ENCODE measurements around the gene RGS2.

DNA sequence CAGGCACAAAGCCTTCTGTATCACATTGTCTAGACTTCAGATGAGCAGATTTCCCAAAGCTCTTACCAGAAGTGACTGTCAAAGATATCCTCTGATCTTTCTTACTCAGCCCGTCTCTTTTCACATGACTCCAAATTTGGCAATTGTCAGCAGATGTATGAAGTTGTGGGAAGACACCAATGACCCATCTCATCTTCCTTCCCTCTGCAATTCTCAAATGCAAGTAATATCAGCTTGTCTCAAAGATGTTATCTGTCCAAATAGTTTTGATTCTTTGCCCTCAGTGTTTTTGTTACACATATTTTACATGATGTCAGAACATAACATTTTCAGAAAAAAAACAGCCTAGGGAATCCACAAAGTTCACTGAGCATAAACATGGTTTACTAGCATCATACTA lies 45.1 kb upstream of the RGS2 start:
- TF ChIP-seq ZNF549 (tag by site-specific recombination; IDR thresholded peaks at IDR 0.05) (no peak), ZNF24 (tag by site-specific recombination; IDR thresholded peaks at IDR 0.05) (no peak), ZNF174 (tag by site-specific recombination; IDR thresholded peaks at IDR 0.05) (no peak), ZNF274 (IDR thresholded peaks at IDR 0.05; ENCODE audit: low read length) (no peak), ZNF274 (tag by site-specific recombination; IDR thresholded peaks at IDR 0.05; ENCODE audit: borderline replicate concordance) (no peak)
- TF ChIP-seq, protein P1, sequence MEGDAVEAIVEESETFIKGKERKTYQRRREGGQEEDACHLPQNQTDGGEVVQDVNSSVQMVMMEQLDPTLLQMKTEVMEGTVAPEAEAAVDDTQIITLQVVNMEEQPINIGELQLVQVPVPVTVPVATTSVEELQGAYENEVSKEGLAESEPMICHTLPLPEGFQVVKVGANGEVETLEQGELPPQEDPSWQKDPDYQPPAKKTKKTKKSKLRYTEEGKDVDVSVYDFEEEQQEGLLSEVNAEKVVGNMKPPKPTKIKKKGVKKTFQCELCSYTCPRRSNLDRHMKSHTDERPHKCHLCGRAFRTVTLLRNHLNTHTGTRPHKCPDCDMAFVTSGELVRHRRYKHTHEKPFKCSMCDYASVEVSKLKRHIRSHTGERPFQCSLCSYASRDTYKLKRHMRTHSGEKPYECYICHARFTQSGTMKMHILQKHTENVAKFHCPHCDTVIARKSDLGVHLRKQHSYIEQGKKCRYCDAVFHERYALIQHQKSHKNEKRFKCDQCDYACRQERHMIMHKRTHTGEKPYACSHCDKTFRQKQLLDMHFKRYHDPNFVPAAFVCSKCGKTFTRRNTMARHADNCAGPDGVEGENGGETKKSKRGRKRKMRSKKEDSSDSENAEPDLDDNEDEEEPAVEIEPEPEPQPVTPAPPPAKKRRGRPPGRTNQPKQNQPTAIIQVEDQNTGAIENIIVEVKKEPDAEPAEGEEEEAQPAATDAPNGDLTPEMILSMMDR (tag by site-specific recombination; IDR thresholded peaks at IDR 0.05) = no peak
- TF ChIP-seq, protein P2, sequence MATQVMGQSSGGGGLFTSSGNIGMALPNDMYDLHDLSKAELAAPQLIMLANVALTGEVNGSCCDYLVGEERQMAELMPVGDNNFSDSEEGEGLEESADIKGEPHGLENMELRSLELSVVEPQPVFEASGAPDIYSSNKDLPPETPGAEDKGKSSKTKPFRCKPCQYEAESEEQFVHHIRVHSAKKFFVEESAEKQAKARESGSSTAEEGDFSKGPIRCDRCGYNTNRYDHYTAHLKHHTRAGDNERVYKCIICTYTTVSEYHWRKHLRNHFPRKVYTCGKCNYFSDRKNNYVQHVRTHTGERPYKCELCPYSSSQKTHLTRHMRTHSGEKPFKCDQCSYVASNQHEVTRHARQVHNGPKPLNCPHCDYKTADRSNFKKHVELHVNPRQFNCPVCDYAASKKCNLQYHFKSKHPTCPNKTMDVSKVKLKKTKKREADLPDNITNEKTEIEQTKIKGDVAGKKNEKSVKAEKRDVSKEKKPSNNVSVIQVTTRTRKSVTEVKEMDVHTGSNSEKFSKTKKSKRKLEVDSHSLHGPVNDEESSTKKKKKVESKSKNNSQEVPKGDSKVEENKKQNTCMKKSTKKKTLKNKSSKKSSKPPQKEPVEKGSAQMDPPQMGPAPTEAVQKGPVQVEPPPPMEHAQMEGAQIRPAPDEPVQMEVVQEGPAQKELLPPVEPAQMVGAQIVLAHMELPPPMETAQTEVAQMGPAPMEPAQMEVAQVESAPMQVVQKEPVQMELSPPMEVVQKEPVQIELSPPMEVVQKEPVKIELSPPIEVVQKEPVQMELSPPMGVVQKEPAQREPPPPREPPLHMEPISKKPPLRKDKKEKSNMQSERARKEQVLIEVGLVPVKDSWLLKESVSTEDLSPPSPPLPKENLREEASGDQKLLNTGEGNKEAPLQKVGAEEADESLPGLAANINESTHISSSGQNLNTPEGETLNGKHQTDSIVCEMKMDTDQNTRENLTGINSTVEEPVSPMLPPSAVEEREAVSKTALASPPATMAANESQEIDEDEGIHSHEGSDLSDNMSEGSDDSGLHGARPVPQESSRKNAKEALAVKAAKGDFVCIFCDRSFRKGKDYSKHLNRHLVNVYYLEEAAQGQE (tag by site-specific recombination; IDR thresholded peaks at IDR 0.05) = no peak

Measured in HEK293 (cell line).